ENCODE measurements around the gene NOD2.

The NOD2 gene

DNA sequence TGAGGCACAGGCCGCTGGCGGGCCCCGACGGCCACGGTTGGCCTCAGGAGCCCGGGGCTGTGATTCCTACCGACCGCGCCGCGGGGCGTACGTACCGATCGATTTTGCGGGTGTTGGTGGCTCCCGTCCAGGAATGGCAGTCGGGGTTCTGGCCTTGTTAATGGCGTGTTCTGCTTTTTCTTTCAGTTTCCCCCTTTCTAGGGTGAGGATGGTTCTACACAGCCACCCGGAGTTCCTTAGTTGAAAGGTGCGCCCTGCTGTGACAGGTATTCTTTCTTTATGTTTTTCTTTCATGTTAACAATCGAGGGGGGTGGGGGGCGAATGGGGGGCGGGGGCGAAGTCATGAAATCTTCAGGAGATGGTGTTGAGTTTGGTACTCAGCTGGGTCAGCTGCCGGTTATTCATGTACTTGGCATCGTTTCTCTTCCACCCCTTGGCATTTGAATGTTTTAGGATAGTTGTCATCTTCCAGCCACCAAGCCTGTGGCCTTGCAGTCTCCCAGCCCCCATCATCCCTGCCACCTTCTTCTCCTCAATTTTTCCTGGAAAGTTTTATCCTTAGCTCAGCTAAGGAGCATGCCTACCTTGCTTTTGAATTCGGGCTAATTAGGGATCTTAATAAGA is 49.3 kb downstream of the NOD2 start:
- peak; percentile 80 for DNase-seq (ENCODE audit: low spot score)

GRCh38 chr16:50743581-50744225 is 50.3 kb downstream of the NOD2 start:
- no peak for DNase-seq (ENCODE audit: low spot score)

GRCh38 chr16:50744881-50745280 is 51.5 kb downstream of the NOD2 start:
- DNase-seq (ENCODE audit: low spot score): no peak

DNA sequence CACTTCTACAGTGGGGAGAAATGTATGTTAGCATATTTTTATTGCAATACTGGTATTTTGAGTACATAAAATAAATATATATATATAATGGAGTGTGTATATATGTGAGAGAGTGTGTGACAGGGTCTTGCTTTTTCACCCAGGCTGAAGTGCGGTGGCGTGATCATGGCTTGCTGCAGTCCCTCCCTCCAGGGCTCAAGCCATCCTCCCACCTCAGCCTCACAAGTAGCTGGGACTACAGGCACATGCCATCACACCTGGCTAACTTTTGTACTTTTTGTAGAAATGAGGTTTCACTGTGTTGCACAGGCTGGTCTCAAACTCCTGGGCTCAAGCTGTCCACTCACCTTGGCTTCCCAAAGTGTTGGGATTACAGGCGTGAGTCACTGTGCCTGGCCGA is 52.5 kb downstream of the NOD2 start:
- no peak for DNase-seq (ENCODE audit: low spot score)

DNA sequence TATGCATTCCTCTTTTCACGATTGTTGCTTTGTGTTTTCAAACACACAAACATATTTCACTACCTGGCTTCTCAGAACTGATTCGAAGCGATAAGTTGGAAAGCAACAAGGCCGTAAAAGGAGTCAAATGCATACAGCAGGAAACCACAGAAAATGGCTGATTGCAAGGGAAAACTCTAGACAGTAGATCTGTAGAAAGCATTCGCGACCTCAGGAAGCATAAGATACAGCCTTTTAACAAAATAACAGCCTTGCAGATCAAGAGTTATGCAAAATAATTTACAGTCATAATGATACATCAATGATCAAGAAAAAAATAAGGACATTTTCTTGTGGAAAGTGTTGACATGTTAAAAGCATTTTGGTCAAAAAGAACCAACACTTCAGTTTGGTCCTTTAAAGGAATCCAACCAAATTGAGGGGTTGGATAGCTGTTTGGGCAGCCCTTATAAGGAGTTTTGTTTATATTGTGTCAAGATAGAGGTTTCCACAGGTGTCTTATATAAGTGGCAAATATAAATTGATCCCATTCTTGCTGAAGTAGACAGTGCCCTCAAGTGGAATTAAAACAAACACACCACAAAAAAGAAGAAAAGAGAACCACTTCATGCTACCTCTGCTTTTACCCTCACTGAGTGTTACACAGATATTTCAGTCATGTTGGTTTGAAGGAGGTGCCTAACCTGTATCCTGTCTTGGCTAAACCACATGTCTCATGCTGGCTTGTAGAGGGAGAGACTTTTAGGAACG is 54.0 kb downstream of the NOD2 start:
- DNase-seq (ENCODE audit: low spot score): peak; percentile 33

GRCh38 chr16:50751528-50751927 is 58.1 kb downstream of the NOD2 start:
- DNase-seq (ENCODE audit: low spot score): no peak

DNA sequence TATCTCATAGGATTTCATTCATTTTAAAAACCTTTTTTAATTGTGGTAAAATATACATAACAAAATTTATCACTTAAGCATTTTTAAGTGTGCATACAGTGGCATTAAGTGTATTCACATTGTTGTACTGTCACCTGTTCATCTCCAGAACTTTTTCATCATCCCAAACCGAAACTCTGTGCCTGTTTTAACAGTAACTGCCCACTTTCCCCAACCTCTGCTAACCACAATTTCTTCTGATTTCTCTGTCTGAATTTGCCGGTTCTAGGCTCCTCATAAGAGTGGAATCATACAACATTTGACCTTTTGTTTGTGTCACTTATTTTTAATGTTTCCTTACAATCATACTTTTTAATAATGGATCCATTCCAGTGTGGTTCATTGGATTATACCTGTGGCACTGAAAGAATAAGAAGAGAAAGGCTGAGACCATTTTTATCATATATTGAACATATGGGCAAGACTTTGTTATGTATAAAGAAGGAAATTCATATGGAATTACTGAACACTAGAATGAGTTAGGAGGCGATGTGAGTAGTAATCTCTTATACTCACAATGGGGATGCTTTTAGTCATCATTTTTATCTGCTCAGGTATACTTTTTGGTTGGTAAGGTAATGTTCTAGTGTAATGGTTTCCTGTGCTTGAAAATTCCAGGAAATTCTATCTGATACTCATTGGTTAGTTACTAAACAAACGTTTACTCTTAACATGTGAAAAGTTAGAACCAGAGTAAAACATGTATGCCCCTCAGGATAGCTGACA is 59.2 kb downstream of the NOD2 start:
- no peak for DNase-seq (ENCODE audit: low spot score)

DNA sequence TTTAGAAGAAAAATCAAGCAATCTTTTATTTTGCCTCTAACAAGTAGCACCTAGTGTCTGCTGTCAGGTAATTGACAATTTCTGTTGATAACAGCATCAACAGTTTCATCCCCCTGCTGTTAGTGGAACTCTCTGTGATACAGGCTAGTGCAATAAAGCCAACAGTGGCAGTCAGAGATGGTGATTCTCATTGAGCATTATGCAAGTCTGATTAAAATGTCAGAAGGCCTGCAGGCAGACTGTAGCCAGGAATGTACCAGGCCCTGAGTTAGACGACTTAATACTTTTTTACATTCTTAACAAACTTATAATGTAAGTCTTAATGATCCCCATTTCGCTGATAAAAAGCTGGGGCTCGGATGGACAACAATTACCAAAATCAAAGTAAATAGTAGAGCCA is 63.1 kb downstream of the NOD2 start:
- DNase-seq (ENCODE audit: low spot score): no peak

- DNase-seq (ENCODE audit: low spot score): no peak
Observed at GRCh38 chr16:50761267-50761666, 67.9 kb downstream of the NOD2 start.

DNA sequence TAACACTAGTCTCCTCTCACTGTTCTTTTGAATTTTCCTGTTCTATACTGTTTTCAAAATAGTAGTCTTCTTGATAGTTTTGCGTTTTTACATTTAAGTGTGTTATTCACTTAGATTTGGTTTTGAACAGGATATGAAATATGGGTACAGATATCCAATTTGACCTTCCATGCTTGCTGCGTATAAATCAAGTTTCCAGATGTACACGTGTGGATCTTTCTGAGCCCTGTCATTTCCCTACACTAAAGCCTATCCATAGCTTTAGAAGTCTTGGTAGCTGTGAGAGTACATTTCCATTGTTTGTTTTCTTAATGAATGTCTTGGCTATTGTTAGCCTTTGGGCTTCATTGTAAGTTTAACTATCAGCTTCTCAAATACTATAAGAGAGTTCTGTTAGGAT is 68.8 kb downstream of the NOD2 start:
- no peak for DNase-seq (ENCODE audit: low spot score)

GRCh38 chr16:50763211-50763610 is 69.8 kb downstream of the NOD2 start:
- DNase-seq (ENCODE audit: low spot score): no peak

DNA sequence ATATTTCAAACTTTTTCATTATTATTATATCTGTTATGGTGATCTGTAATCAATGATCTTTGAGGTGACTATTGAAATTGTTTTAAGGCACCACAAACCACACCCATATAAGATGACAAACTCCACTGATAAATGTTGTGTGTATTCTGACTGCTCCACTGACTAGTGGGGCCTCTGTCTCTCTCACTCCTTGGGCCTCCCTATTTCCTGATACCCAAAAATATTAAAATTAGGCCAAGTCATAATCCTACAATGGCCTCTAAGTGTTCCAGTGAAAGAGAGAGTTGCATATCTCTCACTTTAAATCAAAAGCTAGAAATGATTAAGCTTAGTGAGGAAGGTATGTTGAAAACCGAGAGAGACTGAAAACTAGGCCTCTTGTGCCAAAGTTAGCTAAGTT is 71.9 kb downstream of the NOD2 start:
- no peak for DNase-seq (ENCODE audit: low spot score)

DNA sequence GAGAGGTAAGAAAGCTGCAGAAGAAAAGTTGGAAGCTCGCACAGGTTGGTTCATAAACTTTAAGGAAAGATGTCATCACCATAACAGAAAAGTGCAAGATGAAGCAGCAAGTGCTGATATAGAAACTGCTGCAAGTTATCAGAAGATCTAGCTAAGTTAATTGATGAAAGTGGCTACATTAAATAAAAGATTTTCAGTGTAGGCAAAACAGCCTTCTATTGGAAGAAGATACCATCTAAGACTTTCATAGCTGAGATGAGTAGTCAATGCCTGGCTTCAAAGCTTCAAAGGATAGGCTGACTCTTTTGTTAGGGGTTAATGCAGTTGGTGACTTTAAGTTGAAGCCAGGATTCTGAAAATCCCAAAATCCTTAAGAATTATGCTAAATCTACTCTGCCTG is 72.5 kb downstream of the NOD2 start:
- no peak for DNase-seq (ENCODE audit: low spot score)

DNA sequence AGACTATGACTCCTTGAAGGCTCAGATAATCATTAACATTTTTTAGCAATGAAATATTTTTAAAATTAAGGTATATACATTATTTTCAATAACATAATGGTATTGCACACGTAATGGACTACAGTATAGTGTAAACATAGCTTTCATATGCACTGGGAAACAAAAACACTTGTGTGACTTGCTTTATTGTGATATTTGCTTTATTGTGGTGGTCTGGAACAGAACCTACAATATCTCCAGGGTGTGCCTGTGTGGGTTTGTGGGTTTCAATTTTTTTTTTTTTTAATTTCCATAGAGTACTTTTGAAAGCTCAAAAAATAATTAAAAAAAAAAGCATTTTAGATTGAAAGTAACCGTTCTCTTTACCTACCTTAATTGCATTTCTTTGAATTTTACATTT is 73.8 kb downstream of the NOD2 start:
- DNase-seq (ENCODE audit: low spot score): no peak

GRCh38 chr16:50771366-50771765 is 78.0 kb downstream of the NOD2 start:
- DNase-seq (ENCODE audit: low spot score): no peak

- DNase-seq (ENCODE audit: low spot score): no peak
Observed at GRCh38 chr16:50774405-50774804, 81.0 kb downstream of the NOD2 start.

DNA sequence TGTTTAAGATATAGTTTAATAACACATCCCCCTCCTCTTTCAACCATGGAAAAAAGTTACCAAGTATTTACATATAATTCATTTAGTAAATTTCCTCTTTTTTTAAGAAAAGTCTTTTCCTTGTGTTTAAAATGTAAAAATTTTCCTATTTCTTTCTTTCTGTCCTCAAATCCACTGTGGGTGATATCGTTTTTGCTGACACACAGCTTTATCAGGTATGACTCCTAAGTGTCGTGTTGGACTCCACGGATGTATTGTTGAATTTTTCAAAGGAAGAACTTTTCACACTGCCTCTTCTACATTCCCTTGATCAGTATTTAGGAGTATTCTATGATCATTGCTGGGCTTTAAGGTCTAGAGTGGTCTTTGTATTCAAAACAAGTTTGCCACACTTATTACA is 81.6 kb downstream of the NOD2 start:
- DNase-seq (ENCODE audit: low spot score): no peak

GRCh38 chr16:50776037-50776436 is 82.6 kb downstream of the NOD2 start:
- no peak for DNase-seq (ENCODE audit: low spot score)

DNA sequence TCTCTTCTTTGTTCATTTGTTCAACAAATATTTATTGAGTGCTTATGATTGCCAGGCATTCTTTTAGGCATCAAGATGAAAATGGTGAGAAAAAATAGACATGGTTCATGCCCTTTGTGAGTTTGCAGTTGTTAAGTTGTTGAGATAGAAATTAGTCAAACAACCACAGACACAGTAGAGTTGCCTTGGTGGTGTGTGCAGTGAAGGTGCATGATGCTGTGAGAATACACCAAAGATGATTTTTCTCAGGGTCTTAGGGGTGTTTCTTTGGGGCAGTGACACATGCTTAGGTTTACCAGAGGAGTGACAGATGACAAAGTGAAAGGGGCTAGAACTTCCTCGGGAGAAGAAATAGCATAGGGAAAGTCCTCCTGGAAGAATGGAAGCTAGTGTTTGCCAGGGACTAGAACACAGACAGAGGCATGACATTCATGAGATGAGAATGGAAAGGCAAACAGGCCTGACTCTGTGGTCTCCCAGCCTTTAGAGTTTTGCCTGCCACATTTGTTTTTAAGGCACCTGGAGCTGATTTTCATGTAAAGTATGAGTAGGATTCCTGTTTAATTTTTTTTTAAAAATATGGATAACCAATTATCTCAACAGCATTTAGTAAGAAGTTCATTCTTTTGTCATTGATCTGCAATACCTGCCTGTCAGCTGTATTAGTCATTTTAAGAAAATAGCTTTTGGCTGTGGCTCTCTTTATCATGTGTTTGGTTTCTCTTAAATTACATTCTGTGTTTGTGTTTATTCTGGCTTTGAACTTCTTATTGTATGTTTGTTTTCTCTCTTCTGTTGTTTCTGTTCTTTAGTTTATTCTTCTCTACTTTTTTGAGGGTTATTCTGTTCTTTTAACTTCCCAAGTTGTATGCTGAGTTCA is 85.1 kb downstream of the NOD2 start:
- no peak for DNase-seq (ENCODE audit: low spot score)

DNA sequence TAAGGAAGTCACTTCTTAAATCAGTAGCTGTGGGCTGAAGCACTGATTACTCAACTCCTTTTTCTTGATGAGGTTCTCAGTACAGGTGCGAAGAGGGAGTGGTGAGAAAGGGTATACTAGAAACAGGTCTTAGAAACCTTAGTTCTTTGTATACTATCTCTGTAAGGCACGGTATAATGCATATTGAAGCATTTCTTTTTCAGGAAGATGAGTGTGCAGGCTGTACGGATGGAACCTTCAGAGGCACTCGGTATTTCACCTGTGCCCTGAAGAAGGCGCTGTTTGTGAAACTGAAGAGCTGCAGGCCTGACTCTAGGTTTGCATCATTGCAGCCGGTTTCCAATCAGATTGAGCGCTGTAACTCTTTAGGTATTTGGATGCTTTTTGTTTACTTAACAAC is 87.6 kb downstream of the NOD2 start:
- no peak for DNase-seq (ENCODE audit: low spot score)

- DNase-seq (ENCODE audit: low spot score): no peak
Observed at GRCh38 chr16:50781518-50781917, 88.1 kb downstream of the NOD2 start.

All from germinal center (tissue), 1 donor.